Prostate gland (tissue), 2 donors: ENCODE data around the gene MICALL2. TPM values are rescaled to one million over a fixed set of nuclear protein-coding genes. Genes with fewer than 3 reads are reported as not detected.

Source experiments
- DNase-seq: peaks from one replicate; pipeline ENCODE4 v3.0.0-alpha.2; 2019; ENCODE audit warnings: low spot score
- H3K27ac ChIP-seq, 2 donors: fragments of 200-600 bp; sonication (generic); 2 replicates each; pipeline ENCODE4 v1.5.1; 2017 to 2019
- H3K27me3 ChIP-seq: fragments of 200-600 bp; sonication (generic); replicated peaks from 2 replicates; pipeline ENCODE4 v1.5.1; 2019; ENCODE audit not compliant: insufficient read depth
- H3K36me3 ChIP-seq, 2 donors: fragments of 200-600 bp; sonication (generic); 1 replicate in 1 of 2; 2 replicates in 1 of 2; pipeline versions ENCODE4 v1.5.1 to v1.8.1; 2017 to 2019
- H3K4me1 ChIP-seq: fragments of 200-600 bp; sonication (generic); replicated peaks from 2 replicates; pipeline ENCODE4 v1.5.1; 2019
- H3K4me3 ChIP-seq, 2 donors: fragments of 200-600 bp; sonication (generic); 2 replicates each; pipeline ENCODE4 v1.5.1; 2017 to 2019
- H3K9me3 ChIP-seq: fragments of 200-600 bp; sonication (generic); 2 replicates; pipeline ENCODE4 v1.5.1; 2017
- CTCF ChIP-seq, 4 experiments: fragments of 200-600 bp in 2 of 4; fragments of 450-650 bp in 2 of 4; sonication (generic) in 2 of 4; IDR thresholded peaks; 1 replicate in 3 of 4; 2 replicates in 1 of 4; pipeline ENCODE4 v1.5.1; 2016 to 2019; ENCODE audit warnings: antibody characterized with exemption in 4 of 4, mild to moderate bottlenecking in 2 of 4, moderate library complexity in 2 of 4
- POLR2A ChIP-seq: fragments of 450-650 bp; IDR thresholded peaks from one replicate; pipeline ENCODE4 v1.6.1; 2016; ENCODE audit warnings: antibody characterized with exemption, mild to moderate bottlenecking
- POLR2AphosphoS5 ChIP-seq: sonication (generic); formaldehyde crosslinking; IDR thresholded peaks from one replicate; pipeline ENCODE4 v1.6.1; 2017; ENCODE audit warnings: antibody characterized with exemption
- WGBS: methylation state at CpG from one replicate; pipeline ENCODE4 v1.1.5; 2018; 5-methylcytosine and 5-hydroxymethylcytosine counted together
- intact Hi-C: fragments of 100-400 bp; cut with DNase I; formaldehyde crosslinking; loops from one replicate; pipeline ENCODE4 v1.14.2; 2022
- total RNA-seq, 2 donors: library from RNA; depleted of rRNA; stranded (reverse); fragments of >200 nt; gene quantifications; one replicate each; pipeline ENCODE4 v1.1.0, GENCODE V29; 2016

The MICALL2 gene
- total RNA-seq, 2 donors from 2014 or later: 31.1 to 42.0 TPM

- intact Hi-C loops: no loop called here
- H3K27ac ChIP-seq: no peak overlapping the region
- TF ChIP-seq CTCF (IDR thresholded peaks at IDR 0.05) (no peak), POLR2A (no peak), POLR2AphosphoS5 (no peak)
- no peak overlapping the region for H3K4me3 ChIP-seq
- WGBS: 20% methylated on average over 23 of the region's 24 CpGs
- DNase-seq: no peak
- no peaks in the 10 kb centered on the region for H3K27me3 ChIP-seq
- H3K4me1 ChIP-seq: no peaks in the 10 kb centered on the region
- H3K9me3 ChIP-seq: no peaks in the 10 kb centered on the region
- no peaks in the 10 kb centered on the region for H3K36me3 ChIP-seq
Measured at GRCh38 chr7:1422512-1423263, 36.6 kb downstream of the MICALL2 start.

DNA sequence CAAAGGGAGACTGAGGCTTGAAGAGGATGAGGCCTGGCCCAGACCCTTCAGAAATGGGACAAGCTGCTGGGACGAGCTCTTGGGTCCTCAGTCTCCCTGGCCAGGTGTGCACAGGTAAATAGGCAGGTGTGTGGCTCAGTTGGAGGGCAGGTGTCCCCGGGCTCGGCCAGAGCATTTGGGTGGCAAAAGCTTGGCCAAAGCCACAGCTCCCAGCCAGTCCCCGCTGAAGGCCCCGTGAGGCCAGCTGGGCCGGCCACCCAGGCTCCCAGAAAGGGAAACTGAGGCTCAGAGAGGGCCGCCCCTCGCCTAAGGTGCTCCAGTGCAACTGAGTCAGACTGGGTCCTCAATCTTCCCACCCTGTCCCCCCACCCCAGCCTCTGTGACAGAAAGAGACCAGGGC is 37.3 kb downstream of the MICALL2 start:
- TF ChIP-seq POLR2A: no peak
- TF ChIP-seq POLR2AphosphoS5: no peak
- no peak for TF ChIP-seq CTCF (IDR thresholded peaks at IDR 0.05)
- WGBS: 86% methylated on average over 8 of the region's 8 CpGs
- no peaks in the 10 kb centered on the region for H3K9me3 ChIP-seq
- no peaks in the 10 kb centered on the region for H3K36me3 ChIP-seq
- no peak overlapping the region for H3K27ac ChIP-seq
- no peaks in the 10 kb centered on the region for H3K27me3 ChIP-seq
- DNase-seq: no peak
- no peak overlapping the region for H3K4me3 ChIP-seq
- no peaks in the 10 kb centered on the region for H3K4me1 ChIP-seq
- intact Hi-C loops: no loop called here

DNA sequence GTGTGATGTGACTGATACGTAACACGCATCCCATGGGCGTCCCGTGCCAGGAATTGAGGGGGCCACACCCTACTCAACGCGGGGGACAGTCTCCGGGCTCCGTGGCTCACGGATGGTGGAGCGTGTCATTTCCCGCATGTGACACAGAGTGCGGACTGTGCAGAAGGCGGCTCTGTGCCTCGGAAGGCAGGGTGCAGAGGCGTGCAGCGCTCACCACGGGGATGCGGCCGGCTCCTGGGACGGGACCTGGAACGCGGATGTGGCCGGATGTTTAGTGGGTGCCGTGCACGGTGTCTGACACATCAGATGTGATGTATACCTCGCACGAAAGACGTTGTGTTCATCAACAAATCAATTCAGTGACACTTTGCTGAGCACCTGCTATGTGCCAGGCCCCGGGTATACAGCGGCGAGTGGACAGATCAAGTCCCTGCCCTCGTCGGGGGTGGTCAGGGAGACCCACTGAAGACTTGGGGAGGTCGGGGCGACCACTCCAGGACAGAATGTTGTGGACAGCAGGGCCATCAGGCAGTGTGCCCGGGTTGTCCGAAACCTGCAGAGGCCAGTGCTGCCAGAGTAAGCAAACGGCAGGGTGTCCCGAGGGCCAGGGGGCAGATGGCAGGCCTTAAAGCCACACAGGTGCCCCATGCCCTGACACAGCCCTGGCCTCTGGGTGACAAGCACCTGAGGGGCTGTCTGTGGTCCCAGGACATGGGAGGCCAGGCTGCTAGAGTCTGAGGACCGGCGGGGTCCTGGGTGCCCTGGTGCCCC is 38.1 kb downstream of the MICALL2 start:
- no peak overlapping the region for H3K4me3 ChIP-seq
- H3K27me3 ChIP-seq: no peaks in the 10 kb centered on the region
- TF ChIP-seq CTCF (IDR thresholded peaks at IDR 0.05): no peak
- TF ChIP-seq POLR2A: no peak
- no peak for TF ChIP-seq POLR2AphosphoS5
- no peaks in the 10 kb centered on the region for H3K4me1 ChIP-seq
- 86% methylated on average over 41 of the region's 41 CpGs for WGBS
- H3K9me3 ChIP-seq: no peaks in the 10 kb centered on the region
- H3K27ac ChIP-seq: no peak overlapping the region
- no peaks in the 10 kb centered on the region for H3K36me3 ChIP-seq
- no peak for DNase-seq
- intact Hi-C loops: no loop called here

DNA sequence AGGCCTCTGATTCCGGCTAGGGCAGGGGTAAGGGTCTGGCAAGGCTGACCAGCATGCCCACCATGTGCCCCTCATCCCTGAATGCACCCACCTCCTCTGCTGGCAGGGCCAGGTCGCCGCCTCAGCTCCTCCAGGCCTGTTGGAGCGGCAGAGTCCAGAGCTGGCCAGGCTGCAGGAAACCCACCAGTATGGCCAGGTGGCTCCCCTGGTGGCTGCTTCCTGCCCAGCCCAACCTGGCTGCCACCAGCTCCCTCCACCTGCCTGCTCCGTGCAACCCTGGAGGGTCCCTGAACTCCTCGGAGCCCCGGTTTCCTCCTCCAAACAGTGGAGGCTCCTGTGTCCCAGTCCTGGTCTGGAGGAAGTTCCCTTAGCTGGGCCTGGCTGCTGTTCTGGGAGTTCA is 39.6 kb downstream of the MICALL2 start:
- intact Hi-C loops: loop anchor here (10.0 kb wide), 1 partner anchor 225 kb away; no protein-coding TSS in a partner anchor
- Histone ChIP-seq H3K27ac (no peak overlapping the region), H3K4me3 (no peak overlapping the region), H3K27me3 (no peaks in the 10 kb centered on the region), H3K4me1 (no peaks in the 10 kb centered on the region), H3K36me3 (no peaks in the 10 kb centered on the region), H3K9me3 (no peaks in the 10 kb centered on the region)
- WGBS: 78% methylated on average over 7 of the region's 7 CpGs
- TF ChIP-seq POLR2AphosphoS5 (no peak), POLR2A (no peak)
- no peak for DNase-seq

DNA sequence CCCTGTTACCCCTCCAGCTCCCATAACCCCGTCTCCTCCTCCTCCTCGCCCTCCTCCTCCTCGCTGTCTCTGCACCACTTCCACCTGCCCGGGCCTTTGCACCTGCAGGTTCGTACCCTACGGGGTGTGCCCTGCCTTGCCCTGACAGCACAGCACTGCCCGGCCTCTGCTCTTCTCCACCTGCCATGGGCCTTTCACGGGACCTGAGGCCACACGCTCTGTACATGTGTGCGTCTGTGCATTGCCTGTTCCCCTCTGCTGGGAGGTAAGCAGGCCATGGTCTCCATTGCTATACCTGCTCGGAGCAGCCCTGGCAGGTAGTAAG is 40.0 kb downstream of the MICALL2 start:
- DNase-seq: no peak
- no peak overlapping the region for H3K27ac ChIP-seq
- no peaks in the 10 kb centered on the region for H3K36me3 ChIP-seq
- no peaks in the 10 kb centered on the region for H3K9me3 ChIP-seq
- TF ChIP-seq POLR2A (no peak), CTCF (IDR thresholded peaks at IDR 0.05) (no peak), POLR2AphosphoS5 (no peak)
- intact Hi-C loops: loop anchor here (10.0 kb wide), 1 partner anchor 224 kb away; no protein-coding TSS in a partner anchor
- H3K27me3 ChIP-seq: no peaks in the 10 kb centered on the region
- H3K4me1 ChIP-seq: no peaks in the 10 kb centered on the region
- no peak overlapping the region for H3K4me3 ChIP-seq
- WGBS: 75% methylated on average over 11 of the region's 11 CpGs
